Chondrocyte (in vitro differentiated cells): ENCODE data around the gene ADAMTS15. TPM values are rescaled to one million over a fixed set of nuclear protein-coding genes. Genes with fewer than 3 reads are reported as not detected.
A peak's percentile ranks its signal among the peaks of the same experiment; 100 is the strongest.

Experiments used
- DNase-seq: peaks from one replicate; pipeline ENCODE4 v3.0.0; 2021; ENCODE audit warnings: mixed read lengths, low spot score
- H3K27ac Mint-ChIP-seq: one replicate; pipeline ENCODE4 v1.8.0; 2021; ENCODE audit warnings: mild to moderate bottlenecking, moderate library complexity, mixed read lengths; ENCODE audit not compliant: unreplicated experiment
- H3K27me3 Mint-ChIP-seq: 2 replicates; pipeline ENCODE4 v1.8.0; 2021; ENCODE audit warnings: low read depth, mixed read lengths
- H3K36me3 Mint-ChIP-seq: 2 replicates; pipeline ENCODE4 v1.8.0; 2021; ENCODE audit warnings: low read depth, mixed read lengths
- H3K4me1 Mint-ChIP-seq: 2 replicates; pipeline ENCODE4 v1.8.0; 2021; ENCODE audit warnings: low read depth, mild to moderate bottlenecking, mixed read lengths
- H3K4me3 Mint-ChIP-seq: one replicate; pipeline ENCODE4 v1.8.0; 2021; ENCODE audit warnings: mild to moderate bottlenecking, moderate library complexity, mixed read lengths; ENCODE audit not compliant: unreplicated experiment
- H3K9me3 Mint-ChIP-seq: 2 replicates; pipeline ENCODE4 v1.8.0; 2021; ENCODE audit warnings: low read depth, mixed read lengths
- CTCF ChIP-seq: fragments of 200-600 bp; sonication (generic); IDR thresholded peaks from 2 replicates; pipeline ENCODE4 v1.5.0; 2021; ENCODE audit warnings: antibody characterized with exemption, mild to moderate bottlenecking, moderate library complexity
- total RNA-seq: library from RNA; stranded (reverse); gene quantifications from 3 replicates; pipeline ENCODE4 v1.2.1, GENCODE V29; 2021

ADAMTS15 gene
- total RNA-seq, 1 donor from 2014 or later: 140 TPM

- Mint-ChIP-seq H3K9me3 (no peaks in the 10 kb centered on the region), H3K27me3 (peaks cover 53% of the 10 kb centered on the region), H3K27ac (no peak overlapping the region), H3K4me3 (no peak overlapping the region), H3K4me1 (peaks cover 18% of the 10 kb centered on the region), H3K36me3 (peaks cover 2% of the 10 kb centered on the region)
- no peak for DNase-seq
- TF ChIP-seq CTCF: no peak
Observed at GRCh38 chr11:130423541-130424142, 24.8 kb upstream of the ADAMTS15 start.

GRCh38 chr11:130424613-130425140 lies 23.8 kb upstream of the ADAMTS15 start:
- DNase-seq: no peak
- Mint-ChIP-seq H3K4me3 (no peak overlapping the region), H3K27ac (no peak overlapping the region), H3K27me3 (peaks cover 63% of the 10 kb centered on the region), H3K4me1 (peaks cover 19% of the 10 kb centered on the region), H3K9me3 (no peaks in the 10 kb centered on the region), H3K36me3 (peaks cover 2% of the 10 kb centered on the region)
- TF ChIP-seq CTCF: no peak

- Mint-ChIP-seq H3K4me1 (peaks cover 19% of the 10 kb centered on the region), H3K4me3 (no peak overlapping the region), H3K9me3 (no peaks in the 10 kb centered on the region), H3K27me3 (peaks cover 68% of the 10 kb centered on the region), H3K36me3 (peaks cover 2% of the 10 kb centered on the region), H3K27ac (no peak overlapping the region)
- TF ChIP-seq CTCF: no peak
- DNase-seq: no peak
Observed at GRCh38 chr11:130425156-130425555, 23.3 kb upstream of the ADAMTS15 start.

GRCh38 chr11:130426223-130426836 lies 22.1 kb upstream of the ADAMTS15 start:
- H3K36me3 Mint-ChIP-seq: peaks cover 2% of the 10 kb centered on the region
- H3K9me3 Mint-ChIP-seq: no peaks in the 10 kb centered on the region
- no peak for TF ChIP-seq CTCF
- no peak for DNase-seq
- no peak overlapping the region for H3K27ac Mint-ChIP-seq
- no peak overlapping the region for H3K4me3 Mint-ChIP-seq
- H3K4me1 Mint-ChIP-seq: peaks cover 19% of the 10 kb centered on the region
- peaks cover 70% of the 10 kb centered on the region for H3K27me3 Mint-ChIP-seq

GRCh38 chr11:130426837-130427341 lies 21.6 kb upstream of the ADAMTS15 start:
- DNase-seq: no peak
- no peaks in the 10 kb centered on the region for H3K9me3 Mint-ChIP-seq
- no peak overlapping the region for H3K27ac Mint-ChIP-seq
- H3K36me3 Mint-ChIP-seq: peaks cover 2% of the 10 kb centered on the region
- H3K4me3 Mint-ChIP-seq: peak overlapping the region; percentile 58
- no peak for TF ChIP-seq CTCF
- peaks cover 19% of the 10 kb centered on the region for H3K4me1 Mint-ChIP-seq
- peaks cover 70% of the 10 kb centered on the region for H3K27me3 Mint-ChIP-seq
